Bone marrow (tissue), 2 donors: Measurements from ENCODE around the gene CCT2.

Experiments
- DNase-seq, 2 donors: peaks; one replicate each; lab custom pipeline; 2025; lab: John Stamatoyannopoulos, UW

CCT2 gene

GRCh38 chr12:69642531-69642930 is 57.3 kb downstream of the CCT2 start:
- DNase-seq: no peak

GRCh38 chr12:69644511-69644910 is 59.3 kb downstream of the CCT2 start:
- DNase-seq: no peak

- DNase-seq: no peak
These were observed 59.8 kb downstream of the CCT2 start for GRCh38 chr12:69645031-69645430.

- DNase-seq: no peak
These were observed 61.9 kb downstream of the CCT2 start for GRCh38 chr12:69647178-69647577.

DNA sequence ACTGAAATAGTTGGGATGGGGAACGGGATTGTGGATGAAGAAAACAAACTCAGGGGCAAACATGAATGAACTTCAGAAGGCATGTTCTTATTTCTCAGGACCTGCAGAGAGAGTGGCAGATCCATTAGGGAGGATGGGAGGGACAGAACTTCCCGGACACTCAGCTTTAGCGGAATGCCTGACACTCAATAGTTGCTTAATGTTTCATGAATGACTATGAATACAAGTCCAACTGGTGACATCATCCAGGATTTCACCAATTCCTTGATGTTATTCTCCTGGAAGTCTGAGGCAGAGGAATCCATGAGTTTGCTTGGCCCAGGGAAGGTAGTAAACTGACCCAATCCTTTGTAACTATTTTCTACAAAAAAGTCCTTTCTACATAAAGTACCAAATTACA is 63.2 kb downstream of the CCT2 start:
- no peak for DNase-seq

GRCh38 chr12:69649529-69649928 is 64.3 kb downstream of the CCT2 start:
- no peak for DNase-seq
